Breast epithelium (tissue), 3 donors: ENCODE results near the gene WASF3.

Experiments
- CTCF ChIP-seq, 3 donors: fragments of 450-650 bp; IDR thresholded peaks; one replicate each; pipeline ENCODE4 v1.5.1; 2016 to 2017; ENCODE audit warnings: antibody characterized with exemption in 3 of 3, mild to moderate bottlenecking in 3 of 3, moderate library complexity in 3 of 3
- POLR2A ChIP-seq: fragments of 450-650 bp; IDR thresholded peaks from one replicate; pipeline ENCODE4 v1.6.1; 2016; ENCODE audit warnings: antibody characterized with exemption, mild to moderate bottlenecking, moderate library complexity
- POLR2AphosphoS5 ChIP-seq, 3 donors: sonication (generic); formaldehyde crosslinking; IDR thresholded peaks; one replicate each; pipeline ENCODE4 v1.6.1; 2017; ENCODE audit warnings: antibody characterized with exemption in 3 of 3

- TF ChIP-seq POLR2A (no peak), CTCF (IDR thresholded peaks at IDR 0.05) (no peak), POLR2AphosphoS5 (IDR thresholded peaks at IDR 0.05) (no peak)
Observed at GRCh38 chr13:26602783-26603182, 45.3 kb downstream of the WASF3 start.
